Stimulated activated CD4-positive, alpha-beta T cell treated with anti-CD3 and anti-CD28 coated beads, Interleukin-4, amount 100 ng/mL, for 1 hour (primary cell): ENCODE data around the gene DIO1.
"Not testable (repeated sequence)": the region's sequence is repeated elsewhere in the genome, so short reads cannot be mapped to it uniquely, and the experiment has no call there.

Experiments
- DNase-seq: peaks from one replicate; pipeline ENCODE4 v3.0.0-alpha.2; 2020

DIO1 gene

DNA sequence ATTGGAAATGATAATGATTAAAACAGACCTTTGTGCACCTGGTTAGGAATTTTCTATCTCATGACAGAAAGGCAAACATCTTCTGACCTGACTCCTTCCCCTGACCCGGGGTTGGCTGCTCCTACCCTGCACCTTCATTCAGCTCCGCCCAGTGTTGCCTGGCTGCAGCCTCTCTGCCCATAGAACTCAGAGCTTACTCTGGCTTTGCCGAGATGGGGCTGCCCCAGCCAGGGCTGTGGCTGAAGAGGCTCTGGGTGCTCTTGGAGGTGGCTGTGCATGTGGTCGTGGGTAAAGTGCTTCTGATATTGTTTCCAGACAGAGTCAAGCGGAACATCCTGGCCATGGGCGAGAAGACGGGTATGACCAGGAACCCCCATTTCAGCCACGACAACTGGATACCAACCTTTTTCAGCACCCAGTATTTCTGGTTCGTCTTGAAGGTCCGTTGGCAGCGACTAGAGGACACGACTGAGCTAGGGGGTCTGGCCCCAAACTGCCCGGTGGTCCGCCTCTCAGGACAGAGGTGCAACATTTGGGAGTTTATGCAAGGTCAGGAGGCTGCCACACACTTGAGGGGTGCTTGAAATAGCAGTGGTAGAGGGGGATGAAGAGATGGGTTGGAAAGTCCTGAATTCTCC is at the start of gene DIO1:
TSS of gene DIO1 (plus strand) at position 189 of the 638 bp plus-strand sequence. CDS start at position 213, 24 bp downstream.
- no peak for DNase-seq

DNA sequence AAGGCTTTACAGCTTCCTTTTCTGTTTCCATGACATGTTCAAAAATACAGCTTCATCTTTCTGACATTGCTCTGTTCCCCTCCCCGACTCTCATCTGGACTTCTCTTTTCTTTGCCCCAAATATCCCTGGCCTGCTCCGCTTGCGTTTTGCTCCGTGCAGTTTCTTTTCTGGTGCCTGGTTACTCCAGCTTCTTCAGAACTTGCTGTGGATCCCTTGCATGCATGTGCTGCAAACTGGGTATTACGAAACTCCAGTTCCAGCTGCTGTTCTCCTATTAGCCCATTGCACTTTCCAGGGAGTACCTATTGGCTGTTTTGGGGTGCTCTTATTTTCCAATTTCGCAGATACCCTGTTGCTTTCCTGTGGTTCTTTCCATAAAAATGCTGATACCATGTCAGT is 46.0 kb upstream of the DIO1 start:
- DNase-seq, result no peak

DNA sequence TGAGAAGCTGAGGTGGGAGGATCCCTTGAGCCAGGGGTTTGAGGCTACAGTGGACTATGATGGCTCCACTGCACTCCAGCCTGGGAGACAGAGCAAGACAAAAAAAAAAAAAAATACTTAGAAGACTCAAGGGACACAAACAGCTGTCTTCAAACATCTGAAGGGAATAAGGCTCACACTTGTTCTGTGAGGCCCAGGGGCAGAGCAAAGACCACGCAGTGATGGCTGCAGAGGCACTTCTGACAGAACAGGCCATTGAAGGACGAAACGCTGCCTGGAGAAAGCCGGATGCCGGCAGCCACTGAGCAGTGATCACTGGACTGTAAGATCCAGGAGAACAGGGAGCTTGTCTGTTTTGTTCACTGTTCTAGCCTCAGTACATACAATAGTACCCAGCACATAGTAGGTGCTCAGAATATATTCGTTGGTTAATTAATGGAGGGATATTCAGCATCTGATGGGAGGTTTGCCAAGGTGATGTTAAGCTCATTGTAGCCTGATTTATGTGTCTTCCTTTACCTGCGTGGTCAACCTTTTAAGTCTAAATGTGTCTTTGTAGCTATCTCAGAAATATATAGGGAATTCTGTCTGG is 43.8 kb upstream of the DIO1 start:
- DNase-seq, result no peak

DNA sequence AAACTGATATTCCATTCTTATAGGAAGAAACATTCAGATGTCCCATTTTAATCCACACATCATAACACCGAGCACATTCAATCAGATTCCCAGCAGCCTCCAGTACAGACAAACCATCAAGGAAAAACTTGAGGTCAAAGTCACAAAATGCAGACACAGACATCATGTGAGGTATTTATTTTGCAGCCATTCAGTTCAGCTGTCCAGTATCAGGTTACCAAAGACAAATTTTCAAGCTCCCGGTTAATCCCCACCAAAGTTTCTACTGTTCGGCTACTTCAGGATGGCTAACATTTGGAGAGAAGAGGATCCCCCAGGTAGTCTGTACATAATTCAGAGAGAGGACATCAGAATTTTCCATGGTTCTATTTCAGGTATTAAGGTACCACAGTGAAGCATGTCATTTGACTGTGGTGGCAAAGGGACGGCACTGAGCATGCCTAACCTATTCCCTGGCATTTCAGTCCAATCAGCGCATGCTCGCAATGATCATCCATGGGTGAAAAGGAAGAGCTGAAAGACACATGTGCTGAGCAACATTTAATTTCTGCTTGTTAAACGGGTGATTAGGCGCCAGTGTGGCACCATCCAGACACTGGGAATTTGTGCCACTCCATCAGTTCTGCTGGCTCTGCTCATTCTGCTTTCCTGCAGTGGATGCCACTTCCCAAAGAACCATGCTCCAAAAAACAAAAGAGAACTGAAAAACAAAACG is 42.3 kb upstream of the DIO1 start:
- DNase-seq, result no peak

GRCh38 chr1:53860967-53861411 is 33.0 kb upstream of the DIO1 start:
- peak; percentile 23 for DNase-seq

GRCh38 chr1:53862507-53862906 is 31.5 kb upstream of the DIO1 start:
- DNase-seq, result no peak

DNA sequence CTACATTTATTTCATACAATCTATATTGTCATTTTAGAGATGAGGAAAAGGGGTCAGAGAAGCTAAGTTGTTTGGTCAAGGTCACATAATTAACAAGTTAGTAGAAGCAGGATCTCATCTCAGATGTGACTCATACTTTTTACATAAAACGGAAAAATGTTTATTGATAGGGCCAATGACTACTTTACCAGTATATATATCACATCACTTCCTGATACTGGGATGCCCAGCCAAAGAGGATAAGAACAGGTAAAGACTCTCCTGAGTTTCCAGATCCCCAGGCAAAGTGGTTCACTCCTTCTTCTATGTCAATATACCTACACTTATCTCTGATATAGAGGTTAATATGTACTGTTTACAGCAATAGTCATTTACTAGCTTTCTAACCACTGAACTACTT is 25.4 kb upstream of the DIO1 start:
- no peak for DNase-seq

GRCh38 chr1:53869454-53870117 is 24.4 kb upstream of the DIO1 start:
- no peak for DNase-seq

GRCh38 chr1:53871221-53871620 is 22.8 kb upstream of the DIO1 start:
- DNase-seq, result no peak

DNA sequence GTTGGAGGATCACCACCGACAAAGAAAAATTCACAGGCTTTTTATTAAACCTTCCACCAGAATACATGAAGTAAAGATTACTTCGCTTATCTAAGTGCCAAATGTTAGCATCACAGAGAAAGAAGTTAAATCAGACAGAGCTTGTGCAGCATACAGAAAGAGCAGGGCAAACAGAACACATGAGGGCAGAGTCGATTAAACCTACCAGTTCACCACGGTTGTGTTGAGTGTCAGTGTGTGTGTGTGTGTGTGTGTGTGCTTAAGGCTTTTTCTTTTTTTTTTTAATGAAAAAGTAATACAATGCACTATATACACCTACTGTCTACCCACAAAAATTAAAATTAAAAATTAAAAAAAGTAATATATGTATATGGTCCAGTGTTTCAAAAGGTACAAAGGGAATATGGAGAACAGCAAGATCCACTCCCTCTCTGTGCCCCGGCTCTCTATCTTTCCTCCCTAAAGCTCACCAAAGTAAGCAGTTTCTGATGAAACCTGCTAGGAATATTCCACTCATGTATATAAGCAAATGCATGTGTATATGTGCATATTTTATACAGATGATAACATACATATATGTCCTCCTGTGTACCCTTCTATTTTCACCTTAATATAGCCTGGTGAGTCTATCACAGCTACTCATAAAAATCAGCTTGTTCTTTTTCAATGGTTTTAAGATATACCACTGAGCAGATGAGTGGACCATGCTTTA is 22.1 kb upstream of the DIO1 start:
- no peak for DNase-seq

GRCh38 chr1:53875150-53875549 is 18.8 kb upstream of the DIO1 start:
- not testable (repeated sequence) for DNase-seq

- no peak for DNase-seq
These were observed 15.4 kb upstream of the DIO1 start for GRCh38 chr1:53878492-53879105.

- DNase-seq, result not testable (repeated sequence)
These were observed 12.1 kb upstream of the DIO1 start for GRCh38 chr1:53881853-53882252.

- not testable (repeated sequence) for DNase-seq
These were observed 10.4 kb upstream of the DIO1 start for GRCh38 chr1:53883600-53883999.

DNA sequence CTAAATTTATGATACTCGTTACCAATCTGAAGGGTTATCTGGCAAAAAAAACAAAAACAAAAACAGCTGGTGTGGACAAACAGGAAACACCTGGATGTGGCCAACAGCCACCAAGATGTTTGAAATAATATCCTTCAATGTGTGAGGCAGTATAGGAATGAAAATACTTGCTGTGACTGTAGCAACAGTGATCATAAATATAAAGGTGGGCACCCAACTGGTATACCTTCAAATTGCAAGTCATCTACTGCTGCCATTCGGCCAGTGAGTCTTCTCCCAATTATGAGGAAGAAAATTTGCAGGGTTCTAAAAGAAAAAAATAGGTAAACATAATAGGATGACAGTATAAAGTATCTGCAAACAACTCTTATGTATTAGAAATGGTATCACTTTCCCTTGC is 5.3 kb upstream of the DIO1 start:
- DNase-seq, result no peak

- peak; percentile 83 for DNase-seq
These were observed 4.4 kb upstream of the DIO1 start, which contains the start of gene YIPF1 for GRCh38 chr1:53889304-53890298. YIPF1 (minus strand) TSS chr1:53889797; CDS start chr1:53888937, 860 bp downstream.

DNA sequence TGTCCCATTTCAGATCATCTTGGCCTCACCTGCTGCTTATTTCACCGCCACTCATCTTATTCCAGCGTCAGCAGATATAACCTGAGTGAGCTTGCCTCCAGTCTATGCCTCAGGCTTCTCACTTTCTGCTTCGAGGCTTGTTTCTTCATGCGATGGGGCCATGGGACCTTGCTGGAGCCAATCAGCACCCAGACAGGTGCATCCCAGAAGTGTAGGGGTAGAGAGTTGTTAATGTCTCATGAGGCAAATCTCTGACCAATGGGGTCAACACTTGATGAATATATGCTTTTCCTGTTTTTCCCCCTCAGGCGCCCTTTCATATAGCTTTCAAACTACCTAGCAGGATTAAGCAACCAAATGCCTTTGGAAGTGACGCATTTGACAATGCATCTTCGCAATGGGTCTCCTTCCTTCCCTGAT is 3.5 kb upstream of the DIO1 start:
- peak; percentile 3 for DNase-seq

- no peak for DNase-seq
These were observed 3.0 kb upstream of the DIO1 start for GRCh38 chr1:53891018-53891417.

GRCh38 chr1:53891678-53892077 is 2.3 kb upstream of the DIO1 start:
- DNase-seq, result no peak

DNA sequence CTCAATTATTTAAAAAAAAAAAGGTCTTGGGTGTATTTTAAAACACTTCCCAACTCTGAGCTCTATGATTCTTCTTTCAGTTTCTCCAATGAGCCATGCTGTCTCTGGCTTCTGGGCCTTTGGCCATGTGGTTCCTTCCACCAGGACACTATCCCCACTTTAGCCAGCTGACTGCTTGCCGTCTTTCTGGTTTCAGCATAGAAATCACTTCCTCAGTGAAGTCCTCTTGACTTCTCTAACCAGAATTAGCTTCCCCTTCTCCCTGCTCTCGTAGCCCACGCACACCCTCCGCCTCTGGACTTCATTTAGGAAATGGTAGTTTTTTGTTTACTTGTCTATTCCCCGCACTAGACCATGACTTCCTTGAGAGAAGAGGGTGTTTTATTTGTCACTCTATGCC is 1.1 kb upstream of the DIO1 start:
- DNase-seq, result no peak

- no peak for DNase-seq
These were observed 657 bp downstream of the DIO1 start for GRCh38 chr1:53894644-53895043.
